ENCODE results near the gene NEUROD2.
A peak's percentile ranks its signal among the peaks of the same experiment; 100 is the strongest.

NEUROD2 gene

GRCh38 chr17:39572121-39572520 lies 35.6 kb downstream of the NEUROD2 start:
- no peak overlapping the region for H3K9ac ChIP-seq (ENCODE audit: low read length)
- peaks cover 11% of the 10 kb centered on the region; the same call in 1 of the 2 replicates for H3K27me3 ChIP-seq (ENCODE audit: control insufficient read depth, insufficient read depth, low read length)
- H3K4me3 ChIP-seq (ENCODE audit: low read depth, low read length): no peak overlapping the region
- H3K9me3 ChIP-seq (ENCODE audit: control insufficient read depth, insufficient read depth, low read depth, low read length): no peaks in the 10 kb centered on the region; the same call in 1 of the 2 replicates
- peaks cover 9% of the 10 kb centered on the region; the same call in 1 of the 2 replicates for H3K4me1 ChIP-seq (ENCODE audit: control insufficient read depth, insufficient read depth, low read length)
- H3K36me3 ChIP-seq (ENCODE audit: control insufficient read depth, insufficient read depth, low read length): peaks cover 6% of the 10 kb centered on the region; the same call in 1 of the 2 replicates
- no peak overlapping the region for H3K27ac ChIP-seq (ENCODE audit: low read depth, low read length)

GRCh38 chr17:39569126-39569525 lies 38.6 kb downstream of the NEUROD2 start:
- Histone ChIP-seq H3K36me3 (ENCODE audit: control insufficient read depth, insufficient read depth, low read length) (peaks cover 9% of the 10 kb centered on the region; the same call in 1 of the 2 replicates), H3K9ac (ENCODE audit: low read length) (no peak overlapping the region), H3K9me3 (ENCODE audit: control insufficient read depth, insufficient read depth, low read depth, low read length) (no peaks in the 10 kb centered on the region; the same call in 1 of the 2 replicates), H3K4me3 (ENCODE audit: low read depth, low read length) (no peak overlapping the region), H3K27ac (ENCODE audit: low read depth, low read length) (no peak overlapping the region), H3K4me1 (ENCODE audit: control insufficient read depth, insufficient read depth, low read length) (peaks cover 9% of the 10 kb centered on the region), H3K27me3 (ENCODE audit: control insufficient read depth, insufficient read depth, low read length) (0 out of 2 replicates have a peak, but pooled peaks cover 3% of the 10 kb centered on the region)

- Histone ChIP-seq H3K4me3 (ENCODE audit: low read depth, low read length) (no peak overlapping the region), H3K9ac (ENCODE audit: low read length) (no peak overlapping the region), H3K9me3 (ENCODE audit: control insufficient read depth, insufficient read depth, low read depth, low read length) (no peaks in the 10 kb centered on the region; the same call in 1 of the 2 replicates), H3K27me3 (ENCODE audit: control insufficient read depth, insufficient read depth, low read length) (0 out of 2 replicates have a peak, but pooled peaks cover 3% of the 10 kb centered on the region), H3K27ac (ENCODE audit: low read depth, low read length) (no peak overlapping the region), H3K4me1 (ENCODE audit: control insufficient read depth, insufficient read depth, low read length) (peaks cover 10% of the 10 kb centered on the region), H3K36me3 (ENCODE audit: control insufficient read depth, insufficient read depth, low read length) (peaks cover 9% of the 10 kb centered on the region; the same call in 1 of the 2 replicates)
Measured at GRCh38 chr17:39568702-39569101, 39.0 kb downstream of the NEUROD2 start.

- Histone ChIP-seq H3K36me3 (ENCODE audit: control insufficient read depth, insufficient read depth, low read length) (peaks cover 9% of the 10 kb centered on the region; the same call in 1 of the 2 replicates), H3K27me3 (ENCODE audit: control insufficient read depth, insufficient read depth, low read length) (no peaks in the 10 kb centered on the region), H3K9me3 (ENCODE audit: control insufficient read depth, insufficient read depth, low read depth, low read length) (no peaks in the 10 kb centered on the region; the same call in 1 of the 2 replicates), H3K27ac (ENCODE audit: low read depth, low read length) (no peak overlapping the region), H3K4me3 (ENCODE audit: low read depth, low read length) (no peak overlapping the region), H3K9ac (ENCODE audit: low read length) (no peak overlapping the region), H3K4me1 (ENCODE audit: control insufficient read depth, insufficient read depth, low read length) (peaks cover 17% of the 10 kb centered on the region)
Measured at GRCh38 chr17:39566094-39566850, 41.4 kb downstream of the NEUROD2 start.

GRCh38 chr17:39564211-39564848 lies 43.4 kb downstream of the NEUROD2 start:
- peaks cover 17% of the 10 kb centered on the region for H3K4me1 ChIP-seq (ENCODE audit: control insufficient read depth, insufficient read depth, low read length)
- H3K9ac ChIP-seq (ENCODE audit: low read length): no peak overlapping the region
- peaks cover 8% of the 10 kb centered on the region; the same call in 1 of the 2 replicates for H3K36me3 ChIP-seq (ENCODE audit: control insufficient read depth, insufficient read depth, low read length)
- no peak overlapping the region for H3K27ac ChIP-seq (ENCODE audit: low read depth, low read length)
- H3K27me3 ChIP-seq (ENCODE audit: control insufficient read depth, insufficient read depth, low read length): no peaks in the 10 kb centered on the region
- no peaks in the 10 kb centered on the region for H3K9me3 ChIP-seq (ENCODE audit: control insufficient read depth, insufficient read depth, low read depth, low read length)
- H3K4me3 ChIP-seq (ENCODE audit: low read depth, low read length): no peak overlapping the region

- Histone ChIP-seq H3K4me1 (ENCODE audit: control insufficient read depth, insufficient read depth, low read length) (peaks cover 17% of the 10 kb centered on the region), H3K36me3 (ENCODE audit: control insufficient read depth, insufficient read depth, low read length) (peaks cover 7% of the 10 kb centered on the region; the same call in 1 of the 2 replicates), H3K27me3 (ENCODE audit: control insufficient read depth, insufficient read depth, low read length) (no peaks in the 10 kb centered on the region), H3K9ac (ENCODE audit: low read length) (no peak overlapping the region), H3K9me3 (ENCODE audit: control insufficient read depth, insufficient read depth, low read depth, low read length) (no peaks in the 10 kb centered on the region), H3K27ac (ENCODE audit: low read depth, low read length) (no peak overlapping the region), H3K4me3 (ENCODE audit: low read depth, low read length) (peak overlapping the region; percentile 7; the same call in 1 of the 2 replicates)
Measured at GRCh38 chr17:39563476-39563875, 44.2 kb downstream of the NEUROD2 start.

- no peak overlapping the region for H3K9ac ChIP-seq (ENCODE audit: low read length)
- no peaks in the 10 kb centered on the region for H3K27me3 ChIP-seq (ENCODE audit: control insufficient read depth, insufficient read depth, low read length)
- H3K4me1 ChIP-seq (ENCODE audit: control insufficient read depth, insufficient read depth, low read length): peaks cover 17% of the 10 kb centered on the region
- H3K4me3 ChIP-seq (ENCODE audit: low read depth, low read length): no peak overlapping the region
- H3K27ac ChIP-seq (ENCODE audit: low read depth, low read length): no peak overlapping the region
- H3K36me3 ChIP-seq (ENCODE audit: control insufficient read depth, insufficient read depth, low read length): peaks cover 7% of the 10 kb centered on the region; the same call in 1 of the 2 replicates
- H3K9me3 ChIP-seq (ENCODE audit: control insufficient read depth, insufficient read depth, low read depth, low read length): no peaks in the 10 kb centered on the region
Measured at GRCh38 chr17:39562976-39563375, 44.7 kb downstream of the NEUROD2 start.

- Histone ChIP-seq H3K4me3 (ENCODE audit: low read depth, low read length) (no peak overlapping the region), H3K27ac (ENCODE audit: low read depth, low read length) (no peak overlapping the region), H3K36me3 (ENCODE audit: control insufficient read depth, insufficient read depth, low read length) (peaks cover 5% of the 10 kb centered on the region; the same call in 1 of the 2 replicates), H3K27me3 (ENCODE audit: control insufficient read depth, insufficient read depth, low read length) (no peaks in the 10 kb centered on the region), H3K9ac (ENCODE audit: low read length) (no peak overlapping the region), H3K9me3 (ENCODE audit: control insufficient read depth, insufficient read depth, low read depth, low read length) (no peaks in the 10 kb centered on the region), H3K4me1 (ENCODE audit: control insufficient read depth, insufficient read depth, low read length) (peaks cover 17% of the 10 kb centered on the region)
Measured at GRCh38 chr17:39562395-39562794, 45.3 kb downstream of the NEUROD2 start.

- Histone ChIP-seq H3K36me3 (ENCODE audit: control insufficient read depth, insufficient read depth, low read length) (peaks cover 5% of the 10 kb centered on the region; the same call in 1 of the 2 replicates), H3K27me3 (ENCODE audit: control insufficient read depth, insufficient read depth, low read length) (no peaks in the 10 kb centered on the region), H3K4me1 (ENCODE audit: control insufficient read depth, insufficient read depth, low read length) (peaks cover 5% of the 10 kb centered on the region), H3K9me3 (ENCODE audit: control insufficient read depth, insufficient read depth, low read depth, low read length) (no peaks in the 10 kb centered on the region), H3K27ac (ENCODE audit: low read depth, low read length) (no peak overlapping the region), H3K4me3 (ENCODE audit: low read depth, low read length) (no peak overlapping the region), H3K9ac (ENCODE audit: low read length) (no peak overlapping the region)
Measured at GRCh38 chr17:39556423-39556822, 51.3 kb downstream of the NEUROD2 start.

- Histone ChIP-seq H3K27ac (ENCODE audit: low read depth, low read length) (no peak overlapping the region), H3K36me3 (ENCODE audit: control insufficient read depth, insufficient read depth, low read length) (peaks cover 5% of the 10 kb centered on the region; the same call in 1 of the 2 replicates)
Measured at GRCh38 chr17:39555368-39555767, 52.4 kb downstream of the NEUROD2 start.

More at GRCh38 chr17:39555368-39555767, 52.4 kb downstream of the NEUROD2 start:
- H3K27me3 ChIP-seq (ENCODE audit: control insufficient read depth, insufficient read depth, low read length): no peaks in the 10 kb centered on the region
- H3K9me3 ChIP-seq (ENCODE audit: control insufficient read depth, insufficient read depth, low read depth, low read length): no peaks in the 10 kb centered on the region
- H3K4me3 ChIP-seq (ENCODE audit: low read depth, low read length): no peak overlapping the region
- no peak overlapping the region for H3K9ac ChIP-seq (ENCODE audit: low read length)
- H3K4me1 ChIP-seq (ENCODE audit: control insufficient read depth, insufficient read depth, low read length): peaks cover 5% of the 10 kb centered on the region

Data from HUES6 (cell line).